ENCODE measurements around the gene OR2L8.
A peak's percentile ranks its signal among the peaks of the same experiment; 100 is the strongest.

The OR2L8 gene

DNA sequence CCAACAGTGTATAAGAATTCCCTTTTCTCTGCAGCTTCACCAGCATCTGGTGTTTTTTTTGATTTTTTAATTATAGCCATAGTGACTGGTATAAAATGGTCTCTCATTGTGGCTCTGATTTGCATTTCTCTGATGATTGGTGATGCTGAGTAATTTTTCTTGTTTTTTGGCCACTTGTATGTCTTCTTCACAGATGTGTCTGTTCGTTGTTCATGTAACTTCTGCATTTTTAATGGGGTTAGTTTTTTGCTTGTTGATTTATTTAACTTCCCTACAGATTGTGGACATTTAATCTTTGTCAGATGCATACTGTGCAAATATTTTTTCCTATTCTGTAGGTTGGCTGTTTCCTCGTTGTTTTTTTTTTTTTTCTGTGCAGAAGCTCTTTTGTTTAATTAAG, 44.3 kb downstream of the OR2L8 start:
- peak; percentile 40 for DNase-seq

GRCh38 chr1:247998811-247999210, 50.2 kb downstream of the OR2L8 start:
- DNase-seq, result peak; percentile 74

Measured in hematopoietic multipotent progenitor cell treated with erythropoietin and hydrocortisone succinate and interleukin-3 and kit ligand, for 4 days (in vitro differentiated cells).